Jurkat, Clone E6-1 (cell line): ENCODE measurements around the gene CNGA4.
"Not testable (repeated sequence)": the region's sequence is repeated elsewhere in the genome, so short reads cannot be mapped to it uniquely, and the experiment has no call there.

ENCODE experiments used
- DNase-seq: peaks from one replicate; pipeline ENCODE4 v3.0.0-alpha.2; 2011; ENCODE audit warnings: low read depth, low spot score
- H3K4me3 ChIP-seq: 2 replicates; pipeline ENCODE4 v1.5.1; 2011; ENCODE audit warnings: mild to moderate bottlenecking, low read length, control low read depth, moderate library complexity

CNGA4 gene

DNA sequence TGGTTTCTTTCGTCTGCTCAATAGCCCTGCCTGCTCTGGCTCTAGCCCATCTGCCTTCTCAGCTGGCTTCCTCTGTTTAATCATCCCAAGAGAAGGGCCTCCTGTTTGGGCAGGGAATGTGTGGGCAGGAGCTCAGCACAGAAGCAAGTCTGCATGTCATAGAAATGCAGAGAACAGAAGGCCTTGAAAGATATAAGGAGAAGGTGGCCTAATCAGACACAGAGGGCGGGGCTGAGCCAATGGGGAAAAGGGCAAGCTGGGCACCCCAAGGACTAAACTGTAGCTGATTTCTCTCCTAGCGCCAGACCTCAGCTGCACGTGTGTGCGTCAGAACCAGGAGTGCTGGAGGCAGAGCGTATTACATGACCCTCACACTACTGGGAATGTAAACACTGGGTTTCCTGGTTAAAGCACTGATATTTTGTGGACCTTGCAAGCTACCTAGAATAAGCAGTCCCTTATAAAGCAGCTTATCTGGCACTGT lies 13.1 kb downstream of the CNGA4 start:
- no peak overlapping the region for H3K4me3 ChIP-seq
- DNase-seq, result no peak

DNA sequence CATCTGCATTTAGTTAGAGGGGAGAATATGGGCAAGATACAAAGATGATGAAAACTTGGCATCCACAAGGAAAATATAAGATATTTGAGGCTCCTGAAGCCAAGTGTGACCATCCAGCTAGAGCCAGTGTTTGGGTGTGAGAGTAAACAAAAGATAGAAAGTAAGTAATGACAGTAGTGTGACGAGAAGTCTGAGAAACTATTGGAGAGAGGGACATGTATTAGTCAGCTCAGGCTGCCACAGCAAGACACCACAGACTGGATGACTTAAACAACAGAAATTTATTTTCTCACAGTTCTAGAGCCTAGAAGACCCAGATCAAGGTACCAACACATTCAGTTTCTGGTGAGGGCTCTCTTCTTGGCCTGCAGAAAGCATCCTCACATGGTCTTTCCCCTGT lies 14.3 kb downstream of the CNGA4 start:
- no peak for DNase-seq
- no peak overlapping the region for H3K4me3 ChIP-seq

DNA sequence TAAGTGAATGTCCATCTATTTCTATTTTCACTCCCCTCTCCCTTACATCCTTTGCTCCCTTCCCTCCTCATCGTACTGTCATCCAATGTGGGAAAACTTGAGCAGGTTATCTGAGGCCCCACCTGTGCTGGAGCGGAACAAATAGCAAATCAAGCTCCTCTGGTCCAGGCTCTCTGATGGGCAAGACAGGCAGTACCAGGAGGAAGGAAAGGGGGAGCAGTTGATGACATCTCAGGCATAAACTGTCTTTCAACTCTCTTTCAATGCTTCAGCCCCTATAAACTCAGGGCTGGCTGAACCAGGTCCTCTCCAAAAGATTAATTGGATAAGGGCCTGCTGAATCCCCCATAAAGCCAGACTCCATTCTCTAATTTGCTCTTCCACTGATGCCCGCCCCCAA lies 19.3 kb downstream of the CNGA4 start:
- no peak for DNase-seq
- no peak overlapping the region for H3K4me3 ChIP-seq

DNA sequence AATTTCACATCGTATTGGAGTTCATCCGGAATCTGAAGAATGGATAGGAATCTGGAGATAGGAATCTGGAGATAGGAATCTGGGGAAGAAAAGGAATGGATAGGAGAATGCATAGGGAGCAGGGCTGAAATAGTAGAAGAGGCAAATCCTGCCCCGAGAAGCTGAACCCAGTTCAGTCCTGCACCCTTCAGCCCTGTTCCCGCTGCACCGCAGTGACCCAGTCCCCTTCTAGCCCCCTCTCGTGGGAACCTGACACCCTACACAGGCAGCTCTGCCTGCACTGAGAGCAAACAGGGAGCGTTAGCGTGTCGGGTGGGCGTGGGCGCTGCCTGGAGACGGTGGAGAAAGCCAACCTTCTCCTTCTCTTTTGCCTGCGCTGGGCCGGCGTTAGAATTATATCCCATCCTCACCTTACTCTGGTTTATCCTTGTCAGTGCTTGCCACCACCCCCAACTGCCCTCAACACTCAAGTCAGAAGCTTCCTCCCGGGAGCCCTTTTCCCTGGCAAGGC lies 19.7 kb downstream of the CNGA4 start:
- no peak overlapping the region for H3K4me3 ChIP-seq
- DNase-seq, result no peak

DNA sequence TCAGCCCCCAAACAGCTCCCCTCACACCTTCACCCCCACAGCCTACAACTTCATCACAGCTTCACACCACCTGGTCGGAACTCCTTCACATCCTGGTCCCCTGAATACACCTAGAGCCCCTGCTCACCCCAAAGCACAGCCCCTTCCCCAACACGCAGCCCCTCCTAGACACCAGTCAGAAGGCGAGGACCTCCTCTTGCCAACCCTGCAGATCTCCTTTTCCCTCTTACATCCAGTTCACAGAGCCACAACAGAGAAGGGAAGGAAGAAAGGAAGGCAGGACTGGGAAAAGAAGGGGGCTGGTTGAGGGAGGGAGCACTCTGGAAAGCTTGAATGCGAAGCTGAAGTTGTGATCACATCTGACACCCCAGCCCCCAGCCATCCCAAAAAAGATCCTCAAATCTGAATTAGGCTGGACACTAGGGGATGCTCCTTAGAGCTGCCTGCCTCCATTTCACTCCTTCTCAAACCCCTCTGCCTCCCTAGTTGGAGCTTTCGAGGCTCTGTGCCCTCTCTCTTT lies 21.4 kb downstream of the CNGA4 start:
- H3K4me3 ChIP-seq, result no peak overlapping the region

DNA sequence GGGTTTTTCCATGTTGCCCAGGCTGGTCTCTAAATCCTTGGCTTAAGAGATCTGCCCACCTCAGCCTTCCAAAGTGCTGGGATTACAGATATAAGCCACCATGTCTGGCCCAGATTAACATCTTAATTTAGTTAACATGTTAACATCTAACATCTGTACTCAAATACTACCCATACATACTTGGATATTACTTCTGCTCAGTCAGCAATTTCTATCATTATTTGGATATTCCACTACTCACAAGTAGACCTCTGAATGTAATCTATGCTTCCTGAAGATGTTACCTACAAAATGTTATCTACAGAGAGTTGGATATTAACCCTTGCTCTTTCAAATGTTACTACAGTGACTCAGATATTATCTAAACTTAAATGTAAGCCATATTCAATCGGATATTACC lies 24.8 kb downstream of the CNGA4 start:
- no peak for DNase-seq
- no peak overlapping the region for H3K4me3 ChIP-seq

More for the DNA sequence above, 21.4 kb downstream of the CNGA4 start:
- DNase-seq, result no peak

DNA sequence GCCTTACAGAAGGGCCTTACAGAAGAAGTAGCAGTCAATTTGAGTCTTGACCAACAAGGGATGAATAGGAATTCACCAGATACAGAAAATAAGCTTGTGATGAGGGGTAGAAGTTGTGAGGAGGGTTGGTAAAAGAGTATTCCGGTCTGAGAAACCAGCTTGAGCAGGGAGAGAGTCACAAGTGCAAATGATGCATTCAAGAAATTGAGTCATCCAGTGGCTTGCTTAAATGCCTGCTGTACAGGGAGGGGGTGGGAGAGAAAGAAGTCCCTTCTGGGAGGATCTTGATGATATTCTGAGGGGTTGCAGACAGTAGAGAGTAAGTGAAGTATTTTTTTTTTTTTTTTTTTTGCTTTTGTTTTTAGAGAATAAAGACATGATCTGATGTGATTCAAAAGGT lies 29.9 kb downstream of the CNGA4 start:
- H3K4me3 ChIP-seq, result no peak overlapping the region
- DNase-seq, result no peak

DNA sequence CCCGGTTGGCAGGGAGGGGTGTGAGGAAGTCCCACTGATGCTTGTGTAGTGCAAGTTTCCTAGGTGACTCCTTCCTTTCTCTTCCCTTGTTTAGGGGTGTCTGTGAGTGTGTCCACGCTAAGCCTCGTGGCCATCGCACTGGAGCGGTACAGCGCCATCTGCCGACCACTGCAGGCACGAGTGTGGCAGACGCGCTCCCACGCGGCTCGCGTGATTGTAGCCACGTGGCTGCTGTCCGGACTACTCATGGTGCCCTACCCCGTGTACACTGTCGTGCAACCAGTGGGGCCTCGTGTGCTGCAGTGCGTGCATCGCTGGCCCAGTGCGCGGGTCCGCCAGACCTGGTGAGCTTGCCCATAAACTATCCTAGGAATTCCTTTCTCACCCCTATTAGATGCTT lies 31.1 kb downstream of the CNGA4 start:
- DNase-seq, result no peak
- no peak overlapping the region for H3K4me3 ChIP-seq

DNA sequence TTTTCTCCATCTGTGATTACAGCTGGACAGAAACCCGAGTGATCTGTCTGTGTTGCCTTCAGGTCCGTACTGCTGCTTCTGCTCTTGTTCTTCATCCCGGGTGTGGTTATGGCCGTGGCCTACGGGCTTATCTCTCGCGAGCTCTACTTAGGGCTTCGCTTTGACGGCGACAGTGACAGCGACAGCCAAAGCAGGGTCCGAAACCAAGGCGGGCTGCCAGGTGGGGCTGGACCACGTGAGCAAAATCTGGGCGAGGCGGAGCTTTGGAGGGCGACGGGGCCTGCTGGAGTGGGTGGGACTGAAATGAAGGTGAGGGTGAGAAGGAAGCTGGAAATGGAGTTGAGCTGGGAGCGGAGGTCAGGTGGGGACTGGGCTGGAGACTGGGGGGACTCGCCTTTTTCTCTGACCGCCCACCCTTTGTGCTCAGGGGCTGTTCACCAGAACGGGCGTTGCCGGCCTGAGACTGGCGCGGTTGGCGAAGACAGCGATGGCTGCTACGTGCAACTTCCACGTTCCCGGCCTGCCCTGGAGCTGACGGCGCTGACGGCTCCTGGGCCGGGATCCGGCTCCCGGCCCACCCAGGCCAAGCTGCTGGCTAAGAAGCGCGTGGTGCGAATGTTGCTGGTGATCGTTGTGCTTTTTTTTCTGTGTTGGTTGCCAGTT lies 31.8 kb downstream of the CNGA4 start:
- DNase-seq, result no peak
- H3K4me3 ChIP-seq, result no peak overlapping the region

DNA sequence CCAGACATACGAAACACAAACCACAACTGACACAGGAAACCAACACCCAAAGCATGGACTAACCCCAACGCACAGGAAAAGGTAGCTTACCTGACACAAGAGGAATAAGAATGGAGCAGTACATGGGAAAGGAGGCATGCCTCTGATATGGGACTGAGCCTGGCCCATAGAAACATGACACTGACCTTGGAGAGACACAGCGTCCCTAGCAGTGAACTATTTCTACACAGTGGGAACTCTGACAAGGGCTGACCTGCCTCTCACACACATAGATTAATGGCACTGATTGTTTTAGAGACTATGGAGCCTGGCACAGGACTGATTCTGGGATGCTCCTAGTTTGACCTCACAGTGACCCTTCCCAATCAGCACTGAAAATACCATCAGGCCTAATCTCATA lies 32.7 kb downstream of the CNGA4 start:
- DNase-seq, result no peak
- H3K4me3 ChIP-seq, result no peak overlapping the region

DNA sequence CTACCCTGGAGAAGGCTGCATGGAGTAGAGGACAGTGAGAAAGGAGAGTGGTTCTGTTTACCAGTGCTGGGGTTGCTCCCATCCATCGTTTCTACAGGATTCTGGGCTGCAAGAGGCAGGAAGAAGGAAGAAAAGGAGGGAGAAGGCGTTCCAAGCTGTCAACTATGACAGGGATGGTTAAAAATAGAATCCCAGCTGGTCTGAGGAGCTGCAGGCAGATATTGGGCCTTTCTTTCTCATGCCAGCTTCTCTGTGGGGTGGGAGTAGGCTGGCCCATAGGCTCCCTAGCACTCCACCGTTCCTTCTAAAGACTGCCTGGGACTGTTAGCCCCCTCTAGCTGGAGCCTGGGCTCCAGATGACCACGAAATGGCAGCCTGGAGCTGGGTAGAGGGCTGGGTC lies 34.3 kb downstream of the CNGA4 start:
- no peak for DNase-seq
- no peak overlapping the region for H3K4me3 ChIP-seq

DNA sequence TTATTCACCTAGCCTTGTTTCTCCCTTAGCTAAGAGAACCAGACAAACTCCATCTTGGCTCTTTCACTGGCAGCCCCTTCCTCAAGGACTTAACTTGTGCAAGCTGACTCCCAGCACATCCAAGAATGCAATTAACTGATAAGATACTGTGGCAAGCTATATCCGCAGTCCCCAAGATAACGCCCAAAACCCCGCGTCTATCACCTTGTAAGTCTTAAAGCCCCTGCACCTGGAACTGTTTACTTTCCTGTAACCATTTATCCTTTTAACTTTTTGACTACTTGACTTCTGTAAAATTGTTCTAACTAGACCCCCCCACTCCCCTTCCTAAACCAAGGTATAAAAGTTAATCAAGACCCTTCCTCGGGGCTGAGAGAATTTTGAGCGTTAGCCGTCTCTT lies 41.9 kb downstream of the CNGA4 start:
- DNase-seq, result not testable (repeated sequence)

DNA sequence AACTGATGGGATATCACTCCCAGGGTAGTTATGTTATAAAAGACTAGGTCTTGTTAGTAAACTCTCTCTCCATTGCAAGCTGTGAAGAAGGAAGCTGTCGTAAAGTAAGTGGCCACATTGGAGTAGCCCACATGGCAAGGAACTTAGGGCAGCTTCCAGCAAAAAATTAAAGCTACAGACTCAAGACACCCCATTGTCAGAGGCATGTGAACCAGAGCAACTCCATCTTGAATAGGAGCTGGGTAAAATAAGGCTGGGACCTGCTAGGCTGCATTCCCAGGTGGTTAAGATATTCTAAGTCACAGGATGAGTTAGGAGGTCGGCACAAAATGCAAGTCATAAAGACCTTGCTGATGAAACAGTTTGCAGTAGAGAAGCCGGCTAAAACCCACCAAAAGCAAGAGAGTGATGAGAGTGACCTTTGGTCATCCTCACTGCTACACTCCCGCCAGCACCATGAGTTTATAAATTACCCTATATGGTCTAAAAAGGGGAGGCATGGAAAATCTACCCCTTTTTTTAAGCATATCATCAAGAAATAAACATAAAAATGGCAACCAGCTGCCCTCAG lies 44.6 kb downstream of the CNGA4 start:
- no peak for DNase-seq
- H3K4me3 ChIP-seq, result no peak overlapping the region

More for the DNA sequence above, 41.9 kb downstream of the CNGA4 start:
- H3K4me3 ChIP-seq, result not testable (repeated sequence)

DNA sequence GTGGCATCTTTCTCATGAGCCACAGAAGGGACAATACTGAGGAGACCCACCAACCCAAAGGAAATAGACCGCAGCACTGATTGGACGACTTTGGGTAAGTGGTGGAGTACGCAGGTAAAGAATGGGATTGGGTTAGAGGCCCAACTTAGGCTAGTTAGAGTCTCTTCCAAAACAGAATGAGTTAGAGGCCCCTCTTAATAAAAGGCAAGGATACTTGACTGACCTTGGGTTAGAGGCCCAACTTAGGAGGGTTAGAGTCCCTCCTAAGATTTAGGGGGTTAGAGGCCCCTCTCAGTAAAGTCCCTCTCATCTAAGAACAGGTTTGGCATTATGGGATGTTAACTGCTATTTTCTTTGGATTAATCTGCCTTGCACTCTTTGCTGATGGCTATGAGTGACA lies 45.4 kb downstream of the CNGA4 start:
- no peak for DNase-seq
- no peak overlapping the region for H3K4me3 ChIP-seq

DNA sequence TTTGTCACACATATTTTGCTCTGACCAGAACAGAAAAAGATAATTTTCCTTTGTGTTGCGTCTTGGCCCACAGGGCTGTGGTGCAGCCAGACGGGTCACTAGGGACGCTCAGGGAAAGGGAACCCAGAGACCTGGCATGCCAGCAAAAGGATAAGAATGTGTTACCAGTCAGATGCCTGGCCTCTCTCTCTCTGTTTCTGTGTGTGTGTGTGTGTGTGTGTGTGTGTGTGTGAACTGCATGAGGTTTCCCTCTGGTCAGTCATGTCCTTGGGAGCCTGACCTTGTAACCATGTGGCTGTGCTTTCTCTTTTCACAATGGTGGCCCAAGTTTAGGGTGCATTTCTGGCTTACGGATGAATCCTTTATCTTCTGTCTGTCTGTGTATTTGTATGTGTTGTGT lies 46.1 kb downstream of the CNGA4 start:
- no peak overlapping the region for H3K4me3 ChIP-seq
- DNase-seq, result no peak
